NCI-H2107 (cell line): ENCODE data around the gene MYO9A.
"Not testable (repeated sequence)": the region's sequence is repeated elsewhere in the genome, so short reads cannot be mapped to it uniquely, and the experiment has no call there.

Experiments
- DNase-seq: peaks from one replicate; lab custom pipeline; 2025; lab: John Stamatoyannopoulos, UW

MYO9A gene

DNA sequence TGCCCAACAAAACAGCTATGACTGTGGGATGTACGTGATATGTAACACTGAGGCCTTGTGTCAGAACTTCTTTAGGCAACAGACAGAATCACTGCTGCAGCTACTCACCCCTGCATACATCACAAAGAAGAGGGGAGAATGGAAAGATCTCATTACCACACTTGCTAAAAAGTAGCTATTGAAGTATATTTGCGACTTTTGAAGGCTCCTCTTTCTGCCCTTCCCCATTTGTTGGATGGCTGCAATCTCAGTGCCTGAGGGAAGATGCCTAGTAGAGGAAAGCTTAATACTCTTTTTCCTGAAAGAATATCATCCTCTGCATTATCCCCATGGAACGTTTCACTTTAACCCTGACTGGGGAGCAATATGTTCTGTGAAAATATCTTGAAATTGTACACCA, 22.1 kb upstream of the MYO9A start:
- no peak for DNase-seq

DNA sequence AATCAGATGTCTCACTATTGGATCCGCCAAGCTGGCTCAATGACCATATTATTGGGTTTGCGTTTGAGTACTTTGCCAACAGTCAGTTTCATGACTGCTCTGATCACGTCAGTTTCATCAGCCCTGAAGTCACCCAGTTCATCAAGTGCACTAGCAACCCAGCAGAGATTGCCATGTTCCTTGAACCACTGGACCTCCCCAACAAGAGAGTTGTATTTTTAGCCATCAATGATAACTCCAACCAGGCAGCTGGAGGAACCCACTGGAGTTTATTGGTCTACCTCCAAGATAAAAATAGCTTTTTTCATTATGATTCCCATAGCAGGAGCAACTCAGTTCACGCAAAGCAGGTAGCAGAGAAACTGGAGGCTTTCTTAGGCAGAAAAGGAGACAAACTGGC, 21.7 kb upstream of the MYO9A start:
- DNase-seq: no peak

DNA sequence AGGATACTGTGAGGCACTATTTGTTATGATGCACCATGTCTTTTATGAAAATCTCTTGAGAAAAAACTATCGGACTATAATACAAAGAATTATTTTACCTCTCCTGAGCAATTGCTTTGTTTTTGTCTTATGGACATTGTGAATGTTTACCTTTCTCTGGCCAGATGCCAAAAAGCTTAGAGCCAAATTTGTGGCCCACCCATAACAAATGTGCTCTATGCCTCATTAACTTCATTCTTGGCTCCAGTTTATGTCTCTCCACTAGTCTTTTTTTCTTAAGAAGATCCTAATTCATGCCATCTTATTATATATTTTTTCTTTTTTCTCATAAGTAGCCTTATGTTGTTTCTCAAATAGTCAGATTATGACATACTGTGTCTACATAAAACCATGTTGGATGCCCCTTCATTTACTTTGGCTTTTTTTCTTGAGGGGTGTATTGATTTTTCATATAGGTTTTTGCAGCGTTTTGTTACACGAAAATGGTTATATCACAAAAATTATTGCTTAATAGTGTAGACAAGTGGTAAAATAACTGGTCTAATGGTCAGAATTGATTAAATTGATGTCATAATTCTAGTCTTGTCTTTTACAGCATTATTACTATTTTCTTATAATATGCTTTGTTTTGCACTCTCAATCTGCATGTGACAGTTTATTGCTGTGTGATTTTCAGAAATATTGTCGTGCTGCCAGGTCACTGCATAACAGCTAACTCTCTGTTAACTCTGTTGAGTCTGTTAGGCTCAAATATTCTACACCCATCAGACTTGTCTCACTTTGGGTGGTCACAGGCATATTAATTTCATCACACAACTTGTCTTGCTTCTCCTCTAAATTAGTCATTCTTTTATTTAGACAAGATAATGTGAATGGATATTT, 18.5 kb upstream of the MYO9A start:
- DNase-seq: no peak

DNA sequence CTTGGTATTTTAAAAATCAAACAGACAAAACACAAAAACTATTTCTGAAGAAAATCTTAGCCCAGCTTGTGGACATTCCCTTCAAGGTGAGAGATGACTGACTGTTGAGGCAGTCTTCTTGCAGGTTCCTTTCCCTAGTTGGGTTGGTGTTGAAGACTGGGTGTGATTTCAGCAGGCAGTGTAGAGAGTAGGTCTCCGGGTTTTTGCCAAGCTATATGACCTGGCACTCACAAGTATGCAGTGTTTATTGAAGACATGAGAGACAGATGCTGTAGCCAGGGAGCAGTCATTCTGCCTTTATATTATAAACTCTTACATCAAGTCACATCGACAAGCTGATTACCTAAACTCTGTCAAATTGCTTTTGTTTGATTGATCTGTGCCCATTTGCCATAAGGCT, 17.8 kb upstream of the MYO9A start:
- no peak for DNase-seq

DNA sequence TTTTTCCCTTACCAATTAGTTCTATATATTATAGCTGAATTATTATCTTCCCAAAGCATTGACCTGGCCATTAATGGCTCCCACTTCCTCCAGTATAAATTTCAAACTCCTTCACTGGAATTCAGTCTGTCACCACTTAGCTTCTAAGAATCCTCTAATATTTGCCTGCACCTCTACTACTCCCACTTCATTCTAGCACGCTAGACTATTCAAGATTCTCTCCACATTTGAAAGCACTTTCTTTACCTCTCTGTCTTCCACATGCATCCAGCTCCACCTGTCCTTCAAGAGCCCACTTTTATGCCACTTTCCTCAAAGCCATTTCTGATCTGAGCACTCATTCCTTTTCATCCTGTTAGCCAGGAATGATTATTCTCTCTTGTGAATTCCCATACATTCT, 15.3 kb upstream of the MYO9A start:
- no peak for DNase-seq

DNA sequence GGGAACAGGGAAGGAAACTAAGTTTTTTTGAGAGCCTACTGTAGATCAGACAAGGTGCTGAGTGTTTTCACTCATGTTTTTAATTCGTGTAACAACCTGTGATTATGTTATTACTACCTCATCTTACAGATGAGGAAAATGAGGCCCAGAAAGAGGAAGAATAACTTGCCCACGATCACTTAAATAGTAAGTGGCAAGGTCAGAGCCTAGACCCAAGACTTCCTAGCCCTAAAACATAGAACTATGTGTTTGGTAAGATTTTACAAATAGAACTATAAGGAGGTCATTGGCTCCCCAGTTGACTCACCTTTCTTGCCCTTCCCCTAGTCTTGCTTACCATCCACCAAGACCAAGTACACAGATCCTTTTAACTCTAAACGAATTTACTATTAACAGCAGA, 14.0 kb upstream of the MYO9A start:
- no peak for DNase-seq

DNA sequence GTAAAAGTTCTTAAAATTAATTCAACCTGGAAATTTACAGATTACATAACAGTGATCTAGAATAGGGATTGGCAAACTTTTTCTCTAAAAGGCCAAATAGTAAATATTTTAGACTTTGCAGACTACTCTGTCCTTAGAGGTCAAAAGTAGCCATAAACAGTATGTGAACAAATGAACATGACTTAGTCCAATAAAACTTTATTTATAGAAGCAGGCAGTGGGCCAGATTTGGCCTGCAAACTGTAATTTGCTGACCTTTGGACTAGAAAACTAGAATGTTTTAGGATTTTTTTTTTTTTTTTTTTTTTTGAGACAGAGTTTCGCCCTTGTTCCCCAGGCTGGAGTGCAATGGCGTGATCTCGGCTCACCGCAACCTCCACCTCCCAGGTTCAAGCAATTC, 12.3 kb upstream of the MYO9A start:
- no peak for DNase-seq

DNA sequence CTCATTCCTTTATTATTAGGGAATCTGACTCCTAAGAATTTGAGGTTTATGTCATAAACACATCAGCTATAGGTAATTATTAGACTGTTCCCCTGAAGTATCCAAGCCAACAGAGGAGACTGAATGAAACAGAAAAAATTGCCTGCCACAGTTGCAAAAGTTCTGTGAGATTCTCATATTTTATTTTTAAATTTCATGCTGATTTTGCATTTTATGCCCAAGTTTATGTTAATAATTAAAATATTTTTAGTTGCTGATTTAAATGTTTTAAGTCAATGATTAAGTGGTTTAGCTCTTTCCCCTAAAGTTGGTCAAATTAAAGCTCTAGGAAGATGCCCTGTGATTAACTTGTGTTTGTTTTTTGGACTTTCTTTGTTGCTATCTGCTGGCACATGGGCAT, 10.4 kb upstream of the MYO9A start:
- DNase-seq: no peak

DNA sequence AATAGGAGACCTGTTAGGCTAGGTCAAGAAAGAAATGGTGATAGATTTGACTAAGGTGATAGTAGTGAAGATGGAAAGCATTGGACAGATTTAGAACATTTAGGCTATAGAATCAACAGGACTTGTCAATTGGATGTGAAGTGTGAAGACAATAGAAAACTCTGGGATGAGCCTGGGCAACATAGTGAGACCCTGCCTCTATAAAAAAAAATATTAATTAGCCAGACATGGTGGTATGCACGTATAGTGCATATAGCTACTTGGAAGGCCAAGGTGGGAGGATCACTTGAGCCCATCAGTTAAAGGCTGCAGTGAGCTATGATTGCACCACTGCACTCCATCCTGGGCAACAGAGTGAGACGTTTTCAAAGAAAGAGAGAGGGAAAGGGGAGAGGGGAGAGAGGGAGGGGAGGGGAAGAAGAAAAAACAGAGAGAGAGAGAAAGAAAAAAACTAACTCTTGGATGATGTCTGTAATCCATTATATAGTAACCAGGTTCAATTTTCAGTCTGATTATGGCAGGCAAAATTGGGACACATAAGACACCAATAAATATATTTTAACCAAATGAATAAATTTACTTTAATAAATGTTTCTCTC, 9.9 kb upstream of the MYO9A start:
- no peak for DNase-seq

DNA sequence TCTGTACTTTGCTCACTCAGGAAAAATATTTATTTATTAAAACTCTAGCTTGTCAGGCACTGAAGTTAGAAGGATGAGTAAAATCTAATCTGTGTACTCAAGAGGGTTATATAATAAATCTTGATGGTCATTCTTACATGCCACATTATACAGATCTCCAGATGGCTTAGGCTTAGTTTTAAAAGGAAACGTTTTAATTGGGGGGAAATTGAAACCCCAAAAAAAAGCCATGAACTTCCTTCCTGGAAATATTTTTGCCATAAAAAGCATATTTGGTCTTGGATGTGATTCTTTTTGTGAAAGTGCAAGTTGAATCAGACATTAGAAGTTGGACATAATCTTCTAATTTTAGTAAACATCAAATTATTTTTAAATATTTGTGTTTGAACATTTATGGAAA, 6.3 kb upstream of the MYO9A start:
- no peak for DNase-seq

DNA sequence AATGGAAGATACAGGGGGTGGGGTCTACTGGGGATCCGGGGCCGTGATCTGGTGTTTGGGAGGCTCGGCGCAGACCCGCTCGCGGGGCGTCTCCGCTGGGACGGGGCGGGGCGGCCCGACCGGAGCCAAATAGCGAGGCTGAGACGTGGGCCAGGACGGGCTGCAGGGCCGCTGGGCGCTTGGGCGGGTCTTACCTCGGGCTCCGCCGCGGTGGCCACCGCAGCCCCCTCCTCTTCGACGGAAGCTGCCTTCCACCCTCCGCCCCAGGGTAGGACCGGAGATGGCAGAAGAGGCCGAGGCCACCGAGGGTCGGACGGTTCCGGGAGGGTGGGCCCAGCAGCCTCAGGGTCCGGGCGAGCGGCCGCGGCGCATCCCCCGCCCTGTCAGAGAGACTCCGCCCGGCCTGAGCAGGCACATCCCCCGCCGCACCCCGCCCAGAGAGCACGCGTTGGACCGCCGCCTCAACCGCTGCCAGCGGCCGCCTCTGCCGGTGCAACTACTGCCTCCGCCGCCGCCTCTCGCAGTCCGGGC, 399 bp downstream of the MYO9A start:
- no peak for DNase-seq

DNA sequence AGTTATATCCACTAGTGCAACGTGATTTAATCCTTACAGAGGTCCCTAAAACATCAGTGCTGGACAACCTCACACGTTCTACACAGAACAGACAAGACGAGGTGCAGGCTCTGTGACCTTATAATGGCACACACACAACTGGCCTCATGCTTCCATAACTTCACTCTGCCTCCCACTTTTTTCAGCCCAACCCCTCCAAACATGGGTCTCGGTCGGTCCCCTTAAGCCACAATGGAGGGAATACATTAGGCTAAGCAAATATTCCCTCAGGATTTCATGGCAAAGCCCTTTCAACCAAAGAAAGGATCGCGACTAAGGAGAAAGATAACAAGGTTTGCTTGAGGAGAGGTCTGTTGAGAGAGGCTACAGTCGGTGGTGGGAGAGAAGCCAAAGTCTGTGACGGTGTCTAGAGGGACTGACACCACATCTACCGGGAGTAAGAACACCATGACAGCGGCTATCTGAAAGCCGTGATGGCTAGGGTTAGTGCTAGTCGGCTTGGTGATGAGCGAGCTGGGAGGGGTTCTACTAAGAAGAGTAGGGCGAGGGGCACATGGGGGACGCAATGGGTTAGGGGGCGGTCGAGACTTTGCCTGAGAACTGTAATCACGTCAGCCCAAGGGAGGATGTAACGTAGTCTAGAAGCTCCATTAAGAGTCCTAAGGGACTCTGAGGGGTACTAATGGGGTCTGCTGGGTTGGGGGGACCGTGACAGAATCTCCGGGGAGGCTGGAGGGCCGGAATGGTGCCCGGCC, 1.0 kb downstream of the MYO9A start:
- no peak for DNase-seq

DNA sequence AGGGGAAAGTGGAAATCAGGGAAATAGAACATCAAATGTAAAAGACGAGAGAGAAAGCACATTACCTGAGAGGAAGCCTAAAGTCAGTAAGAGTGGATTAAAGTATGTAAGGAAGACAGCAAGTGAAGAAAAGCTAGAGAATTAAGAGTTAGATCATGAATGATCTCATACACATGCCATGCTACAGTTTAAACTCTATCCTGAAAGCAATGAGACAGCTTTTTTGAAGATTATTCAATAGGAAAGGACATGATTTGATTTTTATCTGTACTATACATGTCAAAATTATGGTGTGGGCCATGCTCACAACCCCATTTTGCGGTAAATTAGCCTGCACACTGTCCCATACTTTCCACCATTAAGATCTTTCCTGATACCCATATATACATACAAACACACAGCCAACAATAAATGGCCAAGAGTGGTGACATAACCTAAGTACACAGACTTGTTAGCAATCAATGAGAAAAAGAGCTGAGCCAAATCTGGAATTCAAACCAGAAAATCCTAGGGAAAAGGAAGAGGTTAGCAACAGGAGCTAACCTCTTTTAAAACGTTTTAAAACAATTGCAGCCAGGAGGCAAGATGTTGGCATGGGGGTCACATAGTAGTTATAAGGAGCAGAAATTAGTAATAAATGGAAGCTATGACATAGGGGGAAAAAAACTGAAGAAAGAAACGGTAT, 4.5 kb downstream of the MYO9A start:
- no peak for DNase-seq

DNA sequence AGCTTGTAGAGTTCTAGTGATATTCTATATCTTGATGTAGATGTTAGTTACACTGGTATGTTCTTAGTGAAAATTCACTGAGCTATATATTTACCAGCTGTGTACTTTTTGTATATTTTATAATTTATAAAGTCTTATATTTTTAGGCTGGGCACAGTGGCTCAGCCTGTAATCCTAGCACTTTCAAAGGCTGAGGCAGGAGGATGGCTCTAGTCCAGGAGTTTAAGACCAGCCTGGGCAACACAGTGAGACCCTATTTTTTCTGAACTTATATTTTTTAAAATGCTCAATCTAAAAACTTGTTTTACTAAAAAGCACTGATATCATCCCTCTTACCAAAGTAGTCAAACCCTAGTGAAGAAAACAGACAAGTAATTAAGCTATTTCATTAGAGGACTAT, 5.1 kb downstream of the MYO9A start:
- no peak for DNase-seq

DNA sequence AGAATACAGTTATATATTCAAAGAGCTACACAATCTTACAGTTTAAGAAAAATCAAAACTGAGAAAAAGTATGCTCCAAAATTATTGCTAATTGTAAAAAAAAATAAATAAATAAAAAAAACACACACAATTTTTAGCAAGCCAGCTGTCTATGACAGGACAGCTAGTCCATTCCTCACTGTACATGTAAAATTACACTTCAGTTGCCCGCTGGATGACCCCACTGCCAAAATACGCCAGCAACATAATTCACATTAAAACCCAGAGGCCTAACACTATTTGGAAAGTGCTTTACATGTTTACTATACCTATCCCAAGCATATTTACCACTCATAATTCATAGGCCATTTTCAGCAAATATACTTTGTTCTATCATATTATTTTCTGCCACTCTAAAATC, 5.8 kb downstream of the MYO9A start:
- DNase-seq: no peak

DNA sequence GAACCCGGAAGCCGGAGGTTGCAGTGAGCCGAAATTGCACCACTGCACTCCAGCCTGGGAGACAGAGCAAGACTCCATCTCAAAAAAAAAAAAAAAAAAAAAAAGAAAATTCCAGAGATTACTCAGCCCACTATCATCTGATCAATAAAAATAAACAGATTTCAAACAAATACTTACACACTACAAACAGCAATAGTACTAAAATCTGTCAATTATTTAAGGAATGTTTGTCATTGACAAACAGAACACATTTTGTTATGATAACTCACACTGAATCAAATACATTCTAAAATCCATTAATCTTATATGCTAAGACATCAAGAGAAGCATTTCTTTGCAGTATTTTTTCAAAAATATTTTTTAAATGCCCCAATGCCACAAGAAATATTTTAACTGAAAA, 7.6 kb downstream of the MYO9A start:
- DNase-seq: no peak

DNA sequence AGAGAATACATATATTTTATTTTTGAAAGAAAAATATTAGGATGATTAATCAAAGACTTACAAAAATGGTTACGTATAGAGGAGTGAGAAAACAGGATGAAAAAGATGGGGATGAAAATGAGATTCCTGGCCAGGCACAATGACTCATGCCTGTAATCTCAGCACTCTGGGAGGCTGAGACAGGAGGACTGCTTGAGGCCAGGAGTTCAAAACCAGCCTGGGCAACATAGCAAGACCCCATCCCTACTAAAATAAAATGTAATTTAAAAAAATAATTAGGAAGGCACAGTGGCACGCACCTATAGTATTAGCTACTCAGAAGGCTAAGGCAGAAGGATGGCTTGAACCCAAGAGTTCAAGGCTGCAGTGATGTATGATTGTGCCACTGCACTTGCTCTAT, 11.9 kb downstream of the MYO9A start:
- no peak for DNase-seq

DNA sequence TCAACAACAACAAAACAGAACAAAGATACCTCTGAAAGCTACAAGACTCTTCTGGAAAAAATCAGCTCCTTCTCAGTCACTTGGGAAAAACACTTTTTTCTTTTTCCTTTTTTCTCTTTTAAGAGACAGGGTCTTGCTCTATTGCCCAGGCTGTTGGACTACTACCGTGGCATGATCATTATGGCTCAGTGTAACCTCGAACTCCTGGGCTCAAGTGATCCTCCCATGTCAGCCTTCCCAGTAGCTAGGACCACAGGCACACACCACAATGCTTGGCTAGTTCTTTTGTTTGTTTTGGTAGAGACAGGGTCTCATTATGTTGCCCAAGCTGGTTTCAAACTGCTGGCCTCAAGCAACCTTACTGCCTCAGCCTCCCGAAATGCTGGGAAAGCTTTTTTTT, 12.8 kb downstream of the MYO9A start:
- no peak for DNase-seq

DNA sequence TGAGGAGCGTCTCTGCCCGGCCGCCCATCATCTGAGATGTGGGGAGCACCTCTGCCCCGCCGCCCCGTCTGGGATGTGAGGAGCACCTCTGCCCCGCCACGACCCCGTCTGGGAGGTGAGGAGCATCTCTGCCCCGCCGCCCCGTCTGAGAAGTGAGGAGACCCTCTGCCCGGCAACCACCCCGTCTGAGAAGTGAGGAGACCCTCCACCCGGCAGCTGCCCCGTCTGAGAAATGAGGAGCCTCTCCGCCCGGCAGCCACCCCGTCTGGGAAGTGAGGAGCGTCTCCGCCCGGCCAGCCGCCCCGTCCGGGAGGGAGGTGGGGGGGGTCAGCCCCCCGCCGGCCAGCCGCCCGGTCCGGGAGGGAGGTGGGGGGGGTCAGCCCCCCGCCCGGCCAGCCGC, 17.4 kb downstream of the MYO9A start:
- DNase-seq: not testable (repeated sequence)

DNA sequence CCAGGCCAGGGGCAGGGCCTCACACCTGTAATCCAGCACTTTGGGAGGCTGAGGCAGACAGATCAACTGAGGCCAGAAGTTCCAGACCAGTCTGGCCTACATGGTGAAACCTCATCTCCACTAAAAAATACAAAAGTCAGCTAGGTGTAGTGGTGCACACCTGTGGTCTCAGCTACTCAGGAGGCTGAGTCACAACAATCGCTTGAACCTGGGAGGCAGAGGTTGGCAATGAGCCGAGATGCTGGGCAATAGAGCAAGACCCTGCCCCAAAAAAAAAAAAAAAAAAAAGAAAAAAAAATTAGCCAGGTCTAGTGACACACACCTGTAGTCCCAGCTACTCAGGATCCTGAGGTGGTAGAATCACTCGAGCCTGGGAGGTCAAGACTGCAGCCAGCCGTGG, 18.8 kb downstream of the MYO9A start:
- DNase-seq: no peak

DNA sequence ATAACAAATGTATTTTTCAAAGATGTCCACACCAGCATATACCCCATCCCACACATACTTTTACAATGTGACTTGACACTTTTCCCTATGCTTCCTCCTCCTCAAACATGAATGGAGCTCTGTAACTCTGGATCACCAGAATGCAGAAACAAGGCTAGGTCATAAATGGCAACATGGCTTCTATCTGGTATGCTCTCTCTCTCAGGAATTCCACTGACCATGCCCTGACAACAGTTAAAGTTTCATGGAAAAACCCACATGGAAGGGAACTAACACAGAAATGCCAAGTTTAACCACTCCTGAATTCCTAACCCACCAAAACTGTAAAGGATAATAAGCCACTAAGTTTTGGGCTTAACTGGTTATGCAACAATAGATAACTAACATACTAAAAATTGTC, 19.9 kb downstream of the MYO9A start:
- DNase-seq: no peak

DNA sequence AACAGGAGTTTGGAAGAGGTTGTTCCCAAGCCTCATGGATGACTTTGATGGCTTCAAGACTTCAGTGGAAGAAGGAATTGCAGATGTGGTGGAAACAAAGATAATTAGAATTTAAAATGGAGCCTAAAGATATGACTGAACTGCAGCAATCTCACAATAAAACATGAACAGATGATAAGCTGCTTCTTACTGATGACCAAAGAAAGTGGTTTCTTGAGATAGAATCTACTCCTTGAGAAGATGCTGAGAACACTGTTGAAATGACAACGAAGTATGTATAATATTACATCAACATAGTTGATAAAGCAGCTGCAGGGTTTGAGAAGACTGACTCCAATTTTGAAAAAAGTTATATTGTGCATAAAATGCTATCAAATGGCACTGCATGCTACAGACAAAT, 21.2 kb downstream of the MYO9A start:
- DNase-seq: no peak
